GM18498 (cell line): Measurements from ENCODE around the gene RFX8.
"Not testable (repeated sequence)": the region's sequence is repeated elsewhere in the genome, so short reads cannot be mapped to it uniquely, and the experiment has no call there.

Experiments
- ATAC-seq: cut with Tn5 transposase; IDR thresholded peaks from one replicate; pipeline ENCODE4 v1.9.1; 2021; ENCODE audit warnings: mild to moderate bottlenecking, moderate library complexity; ENCODE audit not compliant: unreplicated experiment

Gene RFX8

DNA sequence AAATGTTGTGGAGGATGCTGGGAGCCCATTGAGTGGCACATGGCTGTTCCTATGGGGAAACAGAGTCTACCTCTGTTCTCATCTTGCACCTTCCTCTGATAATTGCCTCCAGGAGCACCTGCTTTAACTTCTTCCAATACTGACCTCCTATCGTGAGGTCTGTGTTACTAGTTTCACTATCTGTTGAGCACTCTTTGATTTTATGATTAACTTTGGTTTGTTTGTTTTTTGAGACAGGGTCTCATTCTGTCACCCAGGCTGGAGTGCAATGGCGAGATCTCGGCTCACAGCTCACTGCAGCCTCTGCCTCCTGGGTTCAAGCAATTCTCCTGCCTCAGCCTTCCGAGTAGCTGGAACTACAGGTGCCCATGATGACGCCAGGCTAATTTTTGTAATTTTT lies 12.1 kb upstream of the RFX8 start:
- ATAC-seq: no peak

DNA sequence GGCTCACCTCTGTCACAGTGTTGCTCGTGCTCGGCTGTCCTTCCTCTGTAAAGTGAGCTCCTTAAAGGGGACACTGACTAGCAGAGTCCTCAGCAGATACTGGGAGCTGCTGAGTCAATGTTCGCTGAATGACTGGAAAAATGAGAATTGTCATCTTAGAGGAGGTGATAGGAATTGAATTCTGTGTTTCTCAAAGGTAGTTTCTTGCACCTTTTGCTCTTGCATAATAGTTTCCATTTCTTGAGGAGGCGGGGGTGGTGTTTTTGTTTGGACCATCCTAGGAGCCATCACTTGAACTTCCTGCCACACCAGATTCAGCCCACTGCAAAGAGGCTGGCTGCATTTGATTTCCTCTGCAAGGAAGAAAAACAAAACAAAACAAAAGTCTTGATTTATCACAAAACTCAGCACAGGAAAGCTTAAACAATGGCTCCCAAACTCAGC lies 11.4 kb upstream of the RFX8 start:
- ATAC-seq: no peak

DNA sequence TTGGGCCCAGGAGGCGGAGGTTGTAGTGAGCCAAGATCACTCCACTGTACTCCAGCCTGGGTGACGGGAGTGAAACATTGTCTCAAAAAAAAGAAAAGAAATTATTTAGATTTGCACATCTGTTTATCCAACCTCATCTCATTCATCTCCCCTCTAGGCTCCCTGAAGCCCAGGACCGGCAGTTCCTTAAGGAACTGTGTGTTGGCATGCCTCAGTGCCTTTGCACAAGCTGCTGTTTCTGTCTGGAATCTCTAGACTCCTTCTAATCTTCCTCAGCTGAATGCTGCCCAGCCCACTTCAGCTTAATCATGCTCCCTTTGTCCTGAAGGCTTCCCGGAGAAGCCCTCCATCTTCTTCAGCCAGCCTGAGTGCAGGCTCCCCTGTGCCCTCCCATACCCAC lies 10.9 kb upstream of the RFX8 start:
- ATAC-seq: no peak

DNA sequence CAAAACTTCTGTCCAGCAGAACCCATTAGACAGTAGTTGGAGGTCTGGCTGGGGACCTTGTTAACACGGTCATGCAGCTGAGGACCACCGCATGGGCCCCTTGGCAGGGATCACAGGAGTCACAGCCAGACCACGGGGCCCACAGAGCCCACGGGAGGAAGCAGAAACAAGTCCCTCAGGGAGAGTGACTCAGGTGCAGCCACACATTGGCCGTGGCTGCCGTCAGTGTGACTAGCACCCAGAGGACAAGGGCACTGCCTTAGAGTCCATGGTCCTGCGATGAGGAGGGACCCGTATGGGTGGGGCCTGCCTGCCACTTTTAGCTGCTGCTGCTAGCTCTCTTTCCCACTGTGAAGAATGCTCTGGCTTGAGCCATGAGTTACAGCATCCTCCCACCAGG lies 5.9 kb upstream of the RFX8 start:
- no peak for ATAC-seq

DNA sequence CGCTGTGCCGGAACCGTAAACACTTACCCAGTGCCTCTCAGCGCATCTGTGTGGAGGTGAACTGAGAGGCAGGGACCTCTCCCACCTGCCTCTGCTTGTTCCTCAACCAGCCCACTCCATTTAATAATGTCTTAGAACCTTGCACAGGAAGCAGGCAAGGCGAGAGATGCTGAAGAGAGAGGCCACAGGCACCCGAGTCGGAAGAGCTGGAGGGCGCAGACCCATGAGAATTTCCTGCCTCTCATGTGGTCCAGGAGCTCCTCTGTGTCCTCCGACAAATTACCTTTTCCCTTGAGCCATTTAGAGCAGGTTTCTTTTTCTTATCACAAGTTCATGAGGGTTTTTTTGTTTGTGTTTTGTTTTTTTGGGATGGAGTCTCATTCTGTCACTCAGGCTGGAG lies 4.9 kb upstream of the RFX8 start:
- no peak for ATAC-seq

DNA sequence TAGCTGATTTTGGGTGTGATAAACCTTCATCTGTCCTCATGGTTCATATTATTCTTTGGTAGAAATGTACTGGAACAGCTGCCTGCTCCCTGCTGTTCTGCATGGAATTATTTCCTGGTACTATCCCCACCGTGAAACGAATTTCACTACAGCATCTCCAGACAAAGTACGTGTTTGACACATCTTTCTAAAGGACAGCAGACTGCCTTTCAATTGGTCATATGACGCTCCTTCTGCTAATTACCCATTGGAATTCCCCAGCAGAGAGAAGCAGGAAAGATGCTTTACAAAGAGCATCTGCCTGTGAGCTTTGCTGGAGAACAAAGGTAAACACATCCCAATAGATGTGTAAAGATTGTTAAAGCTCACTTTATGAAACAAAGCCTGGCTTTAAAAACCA lies 4.4 kb upstream of the RFX8 start:
- no peak for ATAC-seq

DNA sequence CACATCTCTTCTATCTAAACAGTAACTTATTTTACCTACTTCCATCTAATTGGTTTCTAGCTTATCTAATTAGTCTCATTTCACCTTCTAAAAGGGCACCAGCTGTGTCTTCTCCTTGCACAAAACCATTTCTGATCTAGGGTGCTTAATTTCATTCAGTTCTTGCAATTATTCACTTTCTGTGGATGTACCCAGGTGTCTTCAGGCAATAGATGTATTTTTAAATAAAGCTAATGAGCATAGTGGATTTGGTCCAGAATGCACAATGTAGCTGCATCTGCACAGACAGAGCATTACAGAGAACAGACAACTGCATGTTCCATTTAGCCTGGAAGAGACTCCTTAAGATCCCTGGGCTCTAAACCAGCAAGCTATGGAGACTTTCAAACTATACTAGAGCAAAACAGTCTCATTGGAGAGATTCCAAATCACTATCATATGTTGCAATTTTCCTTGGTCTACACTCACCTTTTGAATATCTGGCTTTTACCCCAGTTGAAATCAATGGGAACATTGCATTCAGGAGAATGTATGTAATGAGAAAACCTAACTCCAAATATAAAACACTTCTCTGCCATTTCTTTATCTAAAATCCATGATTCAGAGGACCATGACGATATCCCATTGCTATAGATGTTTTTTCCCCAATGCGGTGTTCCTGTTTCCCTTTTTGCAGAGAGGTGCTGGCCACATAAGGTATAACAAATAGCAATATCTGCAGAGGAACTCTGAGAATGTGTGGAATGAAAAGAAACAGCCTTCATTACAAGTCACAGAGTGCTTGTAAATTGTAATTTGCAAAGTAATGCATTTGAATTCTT lies 3.5 kb upstream of the RFX8 start:
- no peak for ATAC-seq

DNA sequence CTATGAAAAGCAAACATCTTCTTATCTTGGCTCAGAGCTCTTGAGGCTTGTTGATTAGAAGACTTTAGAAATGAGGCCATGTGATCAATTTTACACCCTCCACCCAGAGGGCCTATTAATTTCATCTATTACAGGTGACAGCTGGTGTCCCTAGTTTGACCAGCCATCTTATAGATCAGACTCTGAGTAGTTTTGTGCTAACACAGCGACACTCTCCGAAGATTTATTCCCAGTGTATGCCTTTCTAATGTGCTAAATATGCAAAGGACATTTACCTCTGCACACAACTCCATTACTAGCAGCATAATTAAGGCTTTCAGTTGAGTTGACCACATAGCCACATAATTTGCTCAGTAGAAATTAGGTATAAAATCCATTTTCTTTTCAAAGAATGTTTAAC lies 2.6 kb upstream of the RFX8 start:
- no peak for ATAC-seq

DNA sequence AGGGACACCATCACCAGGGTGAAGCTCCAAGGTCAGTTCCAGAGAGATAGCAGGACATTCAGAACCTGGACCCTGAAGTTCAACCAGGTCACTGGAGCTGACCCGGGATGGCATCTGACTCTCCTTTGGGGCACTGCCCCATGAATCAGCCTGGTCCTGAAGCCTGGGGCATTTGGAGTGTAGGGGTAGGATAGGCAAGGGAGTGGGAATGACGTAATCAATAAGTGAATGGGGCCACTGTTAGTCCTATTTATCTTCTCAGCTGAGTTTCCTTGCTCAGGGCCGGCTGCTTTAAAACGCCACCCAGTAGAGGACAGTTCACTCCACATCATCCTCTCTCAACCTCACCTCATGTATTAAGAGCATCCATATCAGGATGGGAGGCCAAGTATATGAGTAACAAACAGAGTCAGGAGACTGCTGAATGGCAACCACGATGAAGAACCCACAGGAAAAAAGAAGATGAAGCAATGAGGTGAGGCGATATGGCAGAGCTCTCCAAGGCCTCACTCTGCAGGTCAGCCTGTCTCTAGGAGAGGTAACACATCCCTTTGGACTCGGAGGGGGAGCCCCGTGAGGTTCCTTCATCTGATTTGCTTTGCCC lies 1.8 kb upstream of the RFX8 start:
- no peak for ATAC-seq

DNA sequence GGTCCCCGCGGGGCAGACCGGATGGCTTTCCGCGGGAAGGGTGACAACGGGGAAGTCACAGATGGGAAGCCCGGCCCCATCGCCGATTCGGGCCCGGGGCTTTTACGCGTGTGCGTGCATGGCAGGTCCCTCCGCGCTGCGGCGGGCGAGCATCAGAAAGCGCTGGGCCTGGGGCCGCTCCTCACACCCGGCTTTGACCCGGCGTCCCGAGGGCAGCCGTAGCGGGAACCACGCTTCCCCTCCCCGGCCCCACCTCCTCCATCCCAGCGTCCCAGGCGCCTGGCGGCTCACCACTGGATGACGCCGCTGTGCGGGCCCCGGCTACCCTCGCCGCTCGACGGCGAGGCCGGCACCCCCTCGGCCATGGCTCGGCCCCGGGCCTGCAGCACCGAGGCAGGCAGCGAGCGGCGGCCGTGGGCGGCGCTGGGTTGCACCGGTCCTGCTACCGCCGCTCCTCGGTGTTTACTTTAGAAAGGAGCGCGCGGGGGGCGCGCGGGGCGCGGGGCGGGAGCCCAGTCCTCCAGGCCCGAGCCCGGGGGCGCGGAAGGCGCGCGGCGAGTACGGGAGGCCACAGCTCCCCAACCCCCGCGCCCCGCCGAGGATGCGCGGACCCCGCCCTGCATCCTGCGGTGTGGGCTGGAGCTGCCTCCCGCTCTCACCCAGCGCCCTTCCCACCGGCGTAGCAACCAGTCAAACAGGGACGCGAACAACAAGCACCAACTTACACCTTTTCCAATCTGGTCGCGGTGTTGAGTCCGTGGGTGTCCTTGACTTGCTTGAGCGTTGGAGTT lies 806 bp downstream of the RFX8 start:
- ATAC-seq: no peak

DNA sequence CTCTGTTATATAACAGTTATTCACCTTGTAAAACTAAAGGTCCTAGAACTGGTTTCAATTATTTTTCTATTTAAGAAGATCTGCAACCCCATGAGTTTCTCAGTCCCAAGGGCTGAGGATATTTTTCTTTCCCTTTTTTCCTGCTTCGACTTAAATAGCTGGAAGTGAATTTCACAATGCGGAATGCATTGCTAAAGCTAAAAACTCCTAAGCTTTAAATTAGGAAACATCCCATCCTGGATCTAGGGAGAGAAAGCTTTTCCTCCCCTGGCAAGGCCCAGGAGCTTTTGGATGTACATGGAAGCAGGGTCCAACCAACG lies 1.4 kb downstream of the RFX8 start:
- no peak for ATAC-seq

DNA sequence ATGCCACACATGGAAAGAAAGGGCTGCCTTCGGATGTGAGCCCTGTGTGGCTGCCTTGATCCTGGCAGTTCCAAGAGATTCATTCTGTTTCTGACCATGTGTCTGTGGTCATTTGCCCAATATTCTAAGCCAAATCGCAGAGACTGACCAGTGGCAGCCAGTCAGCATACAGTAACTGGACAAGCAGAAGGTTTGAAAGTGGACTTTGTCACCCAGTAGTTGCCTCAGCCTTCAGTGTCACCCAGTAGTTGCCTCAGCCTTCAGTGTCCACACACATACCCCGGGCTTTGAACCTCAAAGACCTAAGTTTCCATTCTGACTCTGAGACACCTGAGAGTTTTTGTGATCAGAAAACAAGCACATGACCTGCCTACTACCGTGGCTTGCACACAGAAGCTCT lies 5.0 kb downstream of the RFX8 start:
- no peak for ATAC-seq

DNA sequence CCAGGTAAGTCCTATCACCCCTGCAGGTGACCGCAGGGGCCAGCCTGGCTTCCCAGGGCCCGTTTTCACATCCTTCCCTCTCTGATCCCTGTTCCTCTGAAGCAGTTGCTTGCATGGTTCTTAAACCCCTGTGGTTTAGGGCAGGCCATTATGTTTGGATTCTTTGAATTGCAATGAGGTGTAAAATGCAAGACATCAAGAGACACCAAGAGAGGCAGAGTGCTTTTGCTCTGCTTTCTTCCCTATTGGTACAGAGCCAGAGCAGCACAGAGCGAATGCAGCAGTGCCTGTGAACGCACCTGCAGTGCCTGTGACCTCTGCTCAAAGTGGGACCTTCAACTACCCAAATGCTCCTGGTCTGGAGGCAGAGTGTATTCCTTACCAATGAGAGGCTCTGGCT lies 7.6 kb downstream of the RFX8 start:
- ATAC-seq: no peak

DNA sequence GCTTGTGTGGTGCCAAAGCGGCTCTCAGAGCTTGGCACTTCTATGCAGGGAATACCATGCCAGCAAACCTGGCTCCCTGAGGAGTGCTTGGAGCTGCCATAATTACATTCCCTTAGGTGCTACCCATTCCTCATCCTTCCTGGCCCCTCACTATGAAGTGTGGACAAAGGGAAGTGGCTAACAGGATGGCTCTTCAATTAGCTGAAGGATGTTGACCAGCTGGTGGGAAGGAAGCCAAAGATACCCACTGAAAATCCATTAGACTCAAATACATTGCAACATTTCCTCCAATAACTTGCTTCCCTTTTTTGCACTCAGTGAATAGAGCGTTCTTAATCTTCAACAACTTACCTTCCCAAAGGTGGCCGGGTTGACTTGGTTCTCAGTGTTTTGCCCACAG lies 8.5 kb downstream of the RFX8 start:
- no peak for ATAC-seq

DNA sequence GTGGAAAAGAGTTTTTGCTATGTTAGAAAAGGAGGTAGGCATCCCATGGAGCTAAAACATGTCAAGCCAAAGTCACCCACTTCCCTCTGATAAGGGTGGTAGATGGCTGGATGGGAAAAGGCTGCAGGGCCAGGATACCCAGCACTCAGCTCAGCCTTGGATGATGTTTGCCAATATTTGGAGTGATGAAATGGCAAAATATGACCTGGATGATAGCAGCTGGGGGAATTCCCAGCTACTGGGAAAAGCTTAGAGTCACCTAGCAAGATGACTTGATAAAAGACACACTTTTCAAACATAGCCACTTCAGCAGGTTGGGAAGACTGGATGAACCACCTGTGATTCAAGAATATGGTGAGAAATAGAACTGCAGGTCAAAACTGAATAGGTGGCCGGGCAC lies 10.1 kb downstream of the RFX8 start:
- no peak for ATAC-seq

DNA sequence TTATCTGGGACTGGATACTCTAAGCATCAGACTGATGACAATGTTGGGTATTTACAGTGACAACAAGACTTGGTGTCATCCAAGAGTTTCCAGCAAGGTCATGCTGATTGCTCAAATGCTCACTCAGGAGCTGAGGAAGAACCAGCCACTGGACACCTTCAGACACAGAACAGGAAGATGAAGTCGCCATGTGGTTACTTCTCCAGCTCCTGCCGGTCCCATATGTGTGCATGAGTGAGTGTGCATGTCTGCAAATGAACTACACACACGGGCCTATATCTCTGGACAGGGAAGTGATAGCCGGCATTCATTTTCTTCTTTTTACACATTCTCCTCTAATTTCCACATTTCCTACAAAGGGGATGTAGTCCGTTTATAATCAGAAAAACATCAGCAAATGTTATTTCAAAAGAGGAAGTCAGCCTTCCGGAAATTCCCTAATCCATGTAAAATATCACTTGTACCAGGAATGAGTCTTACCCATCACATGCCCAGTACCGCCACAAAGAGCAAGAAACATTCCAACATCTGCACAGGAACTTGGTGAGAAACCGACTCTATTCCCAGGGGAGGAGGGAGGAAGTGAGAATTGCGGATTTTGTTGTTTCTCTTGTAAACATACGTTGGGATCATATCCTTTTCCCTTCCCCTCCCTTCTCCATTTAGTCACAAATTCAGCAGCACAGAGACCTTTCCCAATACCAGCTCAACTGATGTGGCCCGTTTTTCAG lies 10.8 kb downstream of the RFX8 start:
- ATAC-seq: no peak

DNA sequence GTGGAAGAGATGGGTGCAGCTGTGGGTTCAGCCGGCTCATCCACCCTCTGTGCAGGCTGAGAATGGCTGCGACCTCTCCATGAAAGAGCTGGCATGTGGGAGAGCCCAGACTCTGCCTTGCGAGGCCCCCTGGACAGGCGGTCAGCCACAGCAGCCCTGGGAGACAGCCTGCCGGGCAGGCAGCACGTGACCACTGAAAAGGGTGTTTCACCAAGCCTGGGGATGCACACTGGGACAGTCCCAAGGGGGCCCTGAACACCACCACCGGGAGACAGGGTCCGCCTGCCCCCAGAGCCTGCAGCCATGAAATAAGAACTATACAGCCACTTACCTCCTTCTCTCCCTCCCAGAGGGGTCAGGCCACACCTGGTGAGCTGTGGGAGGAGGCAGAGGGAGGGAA lies 11.5 kb downstream of the RFX8 start:
- ATAC-seq: no peak

DNA sequence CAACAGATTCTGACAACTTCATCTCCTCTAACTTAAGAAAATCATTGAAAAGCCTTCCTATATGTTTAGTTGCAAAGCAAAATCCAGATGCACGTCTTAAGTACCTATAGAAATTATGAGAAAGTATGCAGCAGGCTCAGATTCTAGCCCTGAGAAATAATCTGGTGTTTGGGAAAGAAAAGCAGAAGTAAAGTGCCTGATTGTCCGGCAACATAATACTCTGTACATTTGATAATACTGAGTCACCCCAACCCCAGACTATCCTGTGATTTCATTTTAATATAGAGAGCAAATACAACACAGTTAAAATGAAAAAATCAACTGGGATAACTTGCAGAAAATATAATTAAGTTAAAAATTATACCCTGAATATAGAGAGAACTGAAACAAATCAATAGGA lies 13.5 kb downstream of the RFX8 start:
- ATAC-seq: no peak

DNA sequence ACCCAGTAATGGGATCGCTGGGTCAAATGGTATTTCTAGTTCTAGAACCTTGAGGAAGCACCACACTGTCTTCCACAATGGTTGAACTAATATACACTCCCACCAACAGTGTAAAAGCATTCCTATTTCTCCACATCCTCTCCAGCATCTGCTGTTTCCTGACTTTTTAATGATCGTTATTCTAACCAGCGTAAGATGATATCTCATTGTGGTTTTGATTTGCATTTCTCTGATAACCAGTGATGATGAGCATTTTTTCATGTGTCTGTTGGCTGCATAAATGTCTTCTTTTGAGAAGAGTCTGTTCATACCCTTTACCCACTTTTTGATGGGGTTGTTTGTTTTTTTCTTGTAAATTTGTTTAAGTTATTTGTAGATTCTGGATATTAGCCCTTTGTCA lies 20.5 kb downstream of the RFX8 start:
- ATAC-seq: not testable (repeated sequence)

DNA sequence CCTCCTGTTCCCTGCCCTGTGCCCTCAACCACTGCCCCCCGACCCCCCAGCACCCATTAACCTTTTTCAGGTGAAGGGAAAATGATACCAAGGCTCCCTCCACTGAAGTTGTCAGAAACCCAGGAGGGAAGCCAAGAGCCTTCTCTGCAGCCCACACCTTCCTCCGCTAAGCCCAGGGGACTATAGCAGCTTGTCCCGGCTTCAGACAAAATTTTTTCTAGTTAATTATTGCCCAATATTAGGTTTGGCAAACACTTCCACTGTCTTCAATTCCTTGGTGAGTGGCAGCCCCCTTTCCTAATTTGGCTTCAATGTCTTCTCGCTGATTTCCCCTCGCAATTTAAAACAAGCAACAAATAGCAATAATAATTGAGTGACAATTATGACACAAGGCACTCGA lies 23.9 kb downstream of the RFX8 start:
- ATAC-seq: no peak

DNA sequence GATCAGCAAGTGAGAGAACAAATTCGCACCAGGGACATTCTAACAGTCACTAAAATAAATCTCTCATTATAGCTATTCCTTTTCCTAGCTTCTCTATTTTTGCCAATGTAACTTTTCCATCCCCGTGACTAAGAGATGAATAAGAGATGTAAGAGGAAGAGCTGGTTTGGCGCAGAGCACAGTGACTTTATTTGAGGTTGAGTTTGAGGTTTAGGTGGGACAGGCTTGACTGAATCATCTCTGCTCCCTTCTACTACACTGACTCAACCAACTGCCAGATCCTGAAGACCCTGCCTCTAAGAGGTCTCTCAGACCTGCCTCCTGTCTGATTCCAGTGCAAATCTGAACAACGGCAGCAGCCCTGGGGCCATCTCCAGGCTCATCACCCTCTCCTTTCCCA lies 28.0 kb downstream of the RFX8 start:
- no peak for ATAC-seq

DNA sequence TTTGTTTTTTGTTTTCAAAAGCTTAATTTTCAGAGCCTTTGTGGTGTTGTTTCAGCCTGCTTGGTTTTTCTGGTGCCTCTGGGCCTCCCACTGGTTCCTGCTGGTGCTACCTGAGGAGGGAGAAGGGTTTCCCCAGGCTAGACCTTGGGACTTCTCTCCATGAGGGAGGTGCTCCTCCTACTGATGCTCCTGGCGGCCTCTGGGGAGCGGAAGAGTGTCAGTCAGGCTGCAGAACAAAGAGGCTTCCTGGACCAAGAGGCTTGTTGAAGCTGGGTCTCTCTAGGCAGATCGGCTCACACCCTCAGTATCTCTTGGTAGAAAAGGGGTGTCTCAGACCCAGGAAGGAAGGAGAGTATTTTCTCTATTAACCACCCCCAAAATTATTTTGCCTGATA lies 32.2 kb downstream of the RFX8 start:
- no peak for ATAC-seq
